ENCODE results near the gene GNAT1.
A peak's percentile ranks its signal among the peaks of the same experiment; 100 is the strongest.

The GNAT1 gene

DNA sequence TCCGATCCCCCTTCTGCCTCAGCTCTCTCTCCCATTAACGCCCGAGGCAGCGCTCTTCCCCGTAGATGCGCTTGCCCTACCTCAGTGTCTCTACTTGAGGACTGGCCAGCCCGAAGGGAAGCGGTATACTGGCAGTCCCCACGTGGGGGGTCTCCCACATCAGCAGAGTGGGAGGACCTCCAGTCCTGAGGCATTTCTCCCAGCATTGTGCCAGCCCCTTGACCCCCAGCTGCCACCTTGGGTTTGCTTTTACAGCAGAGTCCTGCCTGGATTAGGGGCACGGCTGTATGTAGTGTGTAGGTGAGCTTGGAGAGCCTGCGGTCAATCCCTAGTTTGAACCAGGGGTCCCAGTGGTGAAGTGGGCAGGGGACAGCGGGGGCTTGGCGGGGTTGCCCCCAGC, 35.5 kb upstream of the GNAT1 start:
- TF ChIP-seq, protein P1, sequence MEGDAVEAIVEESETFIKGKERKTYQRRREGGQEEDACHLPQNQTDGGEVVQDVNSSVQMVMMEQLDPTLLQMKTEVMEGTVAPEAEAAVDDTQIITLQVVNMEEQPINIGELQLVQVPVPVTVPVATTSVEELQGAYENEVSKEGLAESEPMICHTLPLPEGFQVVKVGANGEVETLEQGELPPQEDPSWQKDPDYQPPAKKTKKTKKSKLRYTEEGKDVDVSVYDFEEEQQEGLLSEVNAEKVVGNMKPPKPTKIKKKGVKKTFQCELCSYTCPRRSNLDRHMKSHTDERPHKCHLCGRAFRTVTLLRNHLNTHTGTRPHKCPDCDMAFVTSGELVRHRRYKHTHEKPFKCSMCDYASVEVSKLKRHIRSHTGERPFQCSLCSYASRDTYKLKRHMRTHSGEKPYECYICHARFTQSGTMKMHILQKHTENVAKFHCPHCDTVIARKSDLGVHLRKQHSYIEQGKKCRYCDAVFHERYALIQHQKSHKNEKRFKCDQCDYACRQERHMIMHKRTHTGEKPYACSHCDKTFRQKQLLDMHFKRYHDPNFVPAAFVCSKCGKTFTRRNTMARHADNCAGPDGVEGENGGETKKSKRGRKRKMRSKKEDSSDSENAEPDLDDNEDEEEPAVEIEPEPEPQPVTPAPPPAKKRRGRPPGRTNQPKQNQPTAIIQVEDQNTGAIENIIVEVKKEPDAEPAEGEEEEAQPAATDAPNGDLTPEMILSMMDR (conservative IDR thresholded peaks at IDR 0.05; ENCODE audit: low read depth, low read length), result no peak
- DNase-seq (ENCODE audit: low read depth), result no peak
- no peak overlapping the region for H3K4me3 ChIP-seq (ENCODE audit: low read depth, low read length)

- peak overlapping the region; percentile 47 for H3K4me3 ChIP-seq (ENCODE audit: low read depth, low read length)
- TF ChIP-seq, protein P1 (conservative IDR thresholded peaks at IDR 0.05; ENCODE audit: low read depth, low read length), result no peak
- peak; percentile 25 for DNase-seq (ENCODE audit: low read depth)
These were observed 34.6 kb upstream of the GNAT1 start for GRCh38 chr3:50156549-50157493.

DNA sequence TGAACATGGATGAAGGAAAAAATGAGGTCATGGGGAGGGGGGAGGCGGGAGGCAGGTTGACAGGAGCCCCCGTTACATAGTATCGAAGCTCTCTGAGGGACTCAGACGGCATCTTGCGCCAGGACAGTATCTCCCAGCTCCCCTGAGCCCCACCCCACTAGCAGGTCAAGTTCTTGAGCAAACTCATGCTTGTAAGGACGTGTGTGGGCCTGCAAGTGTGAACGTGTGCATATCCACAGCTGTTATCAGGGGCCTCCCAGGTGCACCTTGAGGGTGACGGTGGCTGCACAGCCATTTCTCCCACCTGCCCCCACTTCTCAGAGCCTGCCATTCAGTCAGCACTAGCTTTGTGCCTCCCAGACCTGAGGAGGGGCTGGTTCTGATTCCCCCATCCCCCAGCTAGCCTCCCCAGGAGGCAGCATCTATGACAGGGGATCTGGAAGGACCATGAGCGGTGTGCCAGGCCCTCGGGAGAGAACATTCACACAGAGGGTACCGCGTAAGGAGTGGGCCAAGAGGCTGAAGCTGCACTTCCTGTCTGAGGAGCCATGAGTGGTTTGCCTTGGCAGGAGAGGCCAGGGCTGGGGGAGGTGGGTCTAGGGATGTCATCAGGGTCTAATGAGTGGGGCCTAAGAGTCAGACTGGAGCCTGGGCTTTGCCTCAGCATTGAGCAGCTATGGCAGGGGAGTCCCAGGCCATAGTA, 33.4 kb upstream of the GNAT1 start:
- H3K4me3 ChIP-seq (ENCODE audit: low read depth, low read length), result no peak overlapping the region
- DNase-seq (ENCODE audit: low read depth), result no peak
- TF ChIP-seq, protein P1 (conservative IDR thresholded peaks at IDR 0.05; ENCODE audit: low read depth, low read length), result no peak

DNA sequence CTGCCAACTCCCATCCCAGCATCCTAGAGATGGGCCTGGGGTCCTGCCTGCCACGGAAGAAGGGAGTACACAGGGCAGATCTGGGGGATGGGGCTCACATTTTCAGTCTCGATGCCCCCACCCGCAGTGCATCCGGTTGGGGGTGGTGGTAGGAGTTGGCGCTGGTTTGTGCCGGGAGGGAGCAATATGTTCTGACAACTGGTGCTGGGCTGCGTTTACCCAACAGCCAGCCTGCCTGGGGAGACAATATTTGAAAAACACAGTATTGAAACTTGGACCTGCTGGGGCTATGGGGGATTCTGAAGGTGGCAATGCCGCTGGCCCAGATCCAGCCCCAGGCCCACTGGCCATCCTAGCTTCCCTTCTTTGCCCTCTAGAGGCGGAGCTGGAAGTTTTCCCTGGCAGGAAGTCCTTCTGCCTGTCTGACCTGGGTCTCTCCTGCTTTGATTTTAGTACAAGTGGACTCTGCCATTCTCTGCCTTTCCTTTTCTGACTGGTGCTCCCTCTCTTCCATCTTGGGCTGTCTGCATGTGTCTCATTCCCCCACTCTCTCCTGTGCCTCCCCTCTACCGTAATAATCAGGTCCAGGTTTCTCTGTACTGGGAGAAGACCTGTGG, 32.8 kb upstream of the GNAT1 start:
- no peak overlapping the region for H3K4me3 ChIP-seq (ENCODE audit: low read depth, low read length)
- TF ChIP-seq, protein P1 (conservative IDR thresholded peaks at IDR 0.05; ENCODE audit: low read depth, low read length), result no peak

GRCh38 chr3:50160561-50160983, 30.8 kb upstream of the GNAT1 start:
- TF ChIP-seq, protein P1 (conservative IDR thresholded peaks at IDR 0.05; ENCODE audit: low read depth, low read length), result no peak
- no peak overlapping the region for H3K4me3 ChIP-seq (ENCODE audit: low read depth, low read length)
- DNase-seq (ENCODE audit: low read depth), result no peak

More for the DNA sequence above, 32.8 kb upstream of the GNAT1 start:
- DNase-seq (ENCODE audit: low read depth), result no peak

- no peak overlapping the region for H3K4me3 ChIP-seq (ENCODE audit: low read depth, low read length)
- DNase-seq (ENCODE audit: low read depth), result no peak
- TF ChIP-seq, protein P1 (conservative IDR thresholded peaks at IDR 0.05; ENCODE audit: low read depth, low read length), result no peak
These were observed 30.1 kb upstream of the GNAT1 start for GRCh38 chr3:50161320-50161719.

Measured in choroid plexus epithelial cell (primary cell).